ENCODE data around the gene ADIPOR2.
A peak's percentile ranks its signal among the peaks of the same experiment; 100 is the strongest.

Gene ADIPOR2

GRCh38 chr12:1799882-1800400, 109.1 kb downstream of the ADIPOR2 start:
- DNase-seq (ENCODE audit: low read depth), result no peak

DNA sequence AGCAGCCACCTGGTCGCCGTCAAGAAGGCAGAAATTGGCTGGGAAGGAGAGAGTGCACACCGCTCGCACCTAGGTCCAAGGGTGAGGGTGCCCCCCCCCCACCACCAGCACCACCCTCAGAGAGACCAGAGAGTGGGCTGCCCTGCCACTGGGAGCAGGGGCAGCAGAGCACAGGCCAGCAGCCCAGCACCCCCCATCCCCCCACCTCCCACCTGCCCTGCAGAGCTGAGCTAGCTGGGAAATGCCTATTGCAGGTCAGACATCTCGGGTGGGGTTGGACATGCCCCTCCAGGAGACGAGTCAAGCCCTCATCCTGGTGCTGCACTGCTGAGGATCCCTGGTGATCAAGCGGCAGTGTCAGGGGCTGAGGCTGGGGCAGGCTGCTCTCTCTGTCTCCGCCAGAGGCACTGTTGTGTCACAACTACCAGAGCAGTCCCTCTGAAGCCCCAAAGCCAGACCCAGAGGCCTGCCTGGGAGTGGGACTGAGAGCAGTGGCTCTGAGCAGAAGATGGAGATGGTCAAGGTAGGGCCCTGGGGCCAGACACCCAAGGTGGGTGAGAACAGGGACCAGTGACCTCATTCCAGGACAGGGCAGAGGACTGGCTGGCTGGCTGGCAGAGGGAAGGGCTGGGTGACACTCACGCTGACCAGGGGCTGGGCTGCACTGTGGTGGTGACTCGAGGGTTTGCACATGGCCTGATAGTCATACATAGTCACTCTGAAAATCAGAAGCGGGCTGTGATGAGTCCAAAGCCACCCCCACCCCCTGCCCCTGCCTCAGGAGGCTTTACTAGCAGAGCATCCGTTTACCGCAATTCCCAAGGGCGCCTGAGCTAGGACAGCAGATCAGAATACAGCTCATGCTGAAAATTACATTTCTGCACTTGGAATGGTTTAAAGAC, 109.8 kb downstream of the ADIPOR2 start:
- DNase-seq (ENCODE audit: low read depth), result no peak

DNA sequence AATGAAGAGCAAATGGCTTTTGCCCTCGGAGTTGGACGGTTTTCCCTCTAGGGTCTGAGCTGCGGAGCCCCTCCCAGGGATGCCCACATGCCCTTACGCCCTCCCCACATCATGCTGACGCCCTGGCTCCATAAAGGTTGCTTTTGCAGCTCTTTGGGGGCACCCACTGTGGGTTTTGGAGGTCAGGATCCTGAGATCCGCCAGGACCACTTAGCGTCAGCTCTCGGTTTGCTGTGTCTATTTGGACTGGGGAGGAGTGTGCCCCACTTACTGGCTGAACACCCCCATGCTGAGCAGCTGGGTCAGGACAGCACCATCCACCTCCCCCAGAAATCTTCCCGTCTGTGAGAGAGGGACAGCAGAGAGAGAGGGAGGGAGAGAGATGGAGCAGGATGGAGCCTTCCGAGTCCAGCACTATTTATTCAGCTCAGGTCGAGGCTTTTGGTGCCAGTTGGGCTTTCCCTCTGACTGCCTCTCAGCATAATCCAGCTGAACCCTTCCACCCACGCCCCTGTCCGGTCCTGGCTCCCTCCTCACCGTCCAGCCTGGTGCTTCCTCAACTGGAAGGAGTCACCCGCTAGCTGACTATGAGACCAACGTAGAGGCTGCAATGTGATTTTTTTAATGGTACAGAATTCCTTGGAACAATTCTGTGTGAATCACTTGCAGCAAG, 110.6 kb downstream of the ADIPOR2 start:
- DNase-seq (ENCODE audit: low read depth), result no peak

DNA sequence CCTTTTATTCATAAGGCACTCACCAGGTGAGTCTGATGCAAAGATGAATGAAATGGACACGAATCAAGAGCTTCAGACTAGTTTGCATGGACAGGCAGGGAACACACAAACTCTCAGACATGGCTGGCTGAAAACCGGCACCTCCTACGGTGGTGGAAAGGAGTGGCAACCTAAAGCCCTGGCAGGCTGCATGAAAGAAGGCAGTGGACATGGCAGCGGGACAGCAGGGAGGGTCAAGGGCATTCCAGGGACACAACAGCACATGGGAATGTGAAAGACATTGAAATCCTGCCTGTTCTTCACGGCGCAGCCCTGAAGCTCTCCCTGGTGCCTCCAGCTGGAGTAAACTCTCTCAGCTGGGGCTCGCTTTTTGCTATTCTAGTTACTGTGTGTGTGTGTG, 112.9 kb downstream of the ADIPOR2 start:
- DNase-seq (ENCODE audit: low read depth), result no peak

DNA sequence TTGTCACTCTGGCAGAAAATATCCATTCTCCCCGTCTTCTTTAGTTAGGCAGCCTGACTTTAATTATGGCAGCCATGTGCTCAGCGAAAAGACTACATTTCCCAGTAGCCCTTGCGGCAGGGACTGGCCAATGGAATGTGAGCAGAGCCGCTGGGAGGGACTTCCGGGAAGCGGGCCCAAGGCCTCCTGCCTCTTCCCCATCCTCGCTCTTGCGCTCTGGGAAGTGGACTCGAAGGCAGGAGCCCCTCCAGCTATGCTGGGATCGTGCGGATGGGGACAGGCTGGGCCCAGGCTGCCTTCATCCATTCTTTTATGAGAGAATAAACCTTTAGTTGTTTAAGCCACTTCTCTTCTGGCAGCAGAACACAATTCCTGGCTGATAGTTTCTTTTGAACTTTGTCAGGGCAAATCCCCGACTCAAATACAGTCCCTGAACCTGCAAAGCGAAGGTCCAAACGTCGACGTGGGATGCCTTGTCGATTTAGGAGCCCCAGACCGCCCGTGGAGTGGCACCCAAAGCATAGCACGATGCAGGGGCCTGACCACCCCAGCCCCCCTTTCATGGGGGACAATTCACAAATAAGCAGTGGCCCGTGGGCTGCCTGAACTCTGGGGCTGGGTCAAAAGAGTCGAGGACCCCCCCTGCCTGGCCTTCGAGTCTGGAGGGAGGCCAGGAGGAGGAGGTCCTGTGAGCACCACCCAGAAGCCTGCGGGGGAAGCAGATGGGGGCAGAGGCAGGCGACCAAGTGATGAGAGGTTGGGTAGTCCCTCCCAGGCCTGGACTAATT, 113.9 kb downstream of the ADIPOR2 start:
- DNase-seq (ENCODE audit: low read depth), result peak; percentile 83

- no peak for DNase-seq (ENCODE audit: low read depth)
These were observed 114.7 kb downstream of the ADIPOR2 start for GRCh38 chr12:1805441-1806081.

- DNase-seq (ENCODE audit: low read depth), result no peak
These were observed 115.6 kb downstream of the ADIPOR2 start for GRCh38 chr12:1806301-1807086.

GRCh38 chr12:1807087-1807860, 116.4 kb downstream of the ADIPOR2 start:
- DNase-seq (ENCODE audit: low read depth), result no peak

DNA sequence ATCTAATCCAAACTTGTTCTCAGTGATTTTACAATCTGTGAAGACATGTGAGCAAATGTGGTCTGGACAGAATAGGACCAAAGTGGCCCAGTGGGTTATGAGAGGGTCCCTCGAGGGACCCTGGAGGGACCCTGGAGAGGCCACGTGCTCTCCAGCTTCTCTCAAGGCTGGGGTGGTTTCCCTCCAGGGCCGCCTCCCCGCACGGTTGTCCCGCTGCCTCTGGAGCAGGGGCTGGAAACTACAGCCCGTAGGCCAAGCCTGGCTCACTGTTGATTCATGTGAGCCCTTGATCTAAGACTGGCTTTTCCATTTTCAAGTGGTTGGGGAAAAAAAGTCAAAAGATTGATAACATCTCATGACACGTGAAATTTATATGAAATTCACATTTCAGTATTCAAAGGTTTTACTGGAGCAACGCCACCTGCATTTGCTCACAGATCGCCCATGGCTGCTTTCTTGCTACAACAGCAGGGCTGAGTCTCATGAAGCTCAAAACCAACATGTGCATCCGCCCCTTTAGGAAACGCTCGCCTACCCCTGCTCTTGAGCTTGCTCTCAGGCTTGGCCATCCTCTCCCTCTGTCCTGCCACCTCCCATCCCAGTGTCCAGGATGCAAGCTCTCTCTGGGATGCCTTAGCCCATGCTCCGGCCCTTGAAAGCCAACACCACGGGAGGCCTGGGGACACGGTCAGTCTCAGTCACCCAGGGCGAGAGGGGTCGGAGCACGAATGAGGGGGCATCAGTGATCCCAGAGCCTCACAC, 117.3 kb downstream of the ADIPOR2 start:
- DNase-seq (ENCODE audit: low read depth), result no peak

DNA sequence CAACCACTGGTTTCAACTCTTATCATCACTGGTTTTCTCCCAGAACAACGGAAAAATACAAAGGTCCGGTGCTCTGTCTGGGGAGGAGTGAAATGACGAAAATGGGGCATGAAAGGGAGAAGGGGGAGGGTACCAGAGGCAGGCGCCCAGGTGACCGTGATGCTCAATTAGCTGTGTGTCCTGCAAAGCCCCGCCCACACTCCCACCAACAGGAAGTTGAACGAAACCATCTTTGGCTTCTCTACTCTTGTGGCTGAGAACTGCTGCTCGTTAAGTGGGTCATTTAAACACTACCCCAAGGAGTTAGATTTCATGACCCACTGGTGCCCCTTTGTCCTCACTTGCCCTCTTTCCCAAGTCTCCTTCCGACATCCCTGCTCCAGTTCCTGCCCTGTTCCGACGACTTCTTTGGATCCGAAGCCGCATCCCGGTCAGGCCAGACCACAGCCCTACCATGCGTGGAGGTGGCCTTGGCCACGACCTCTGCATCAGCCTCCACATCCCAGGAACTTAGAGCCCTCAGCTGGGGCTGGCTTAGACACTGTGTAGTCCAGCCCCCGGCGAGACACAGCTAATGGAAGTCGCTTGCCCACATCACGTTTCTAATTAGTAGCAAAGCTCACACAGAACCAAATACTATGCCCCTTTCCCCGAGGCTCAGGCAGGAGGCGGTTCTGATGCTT, 118.1 kb downstream of the ADIPOR2 start:
- no peak for DNase-seq (ENCODE audit: low read depth)

DNA sequence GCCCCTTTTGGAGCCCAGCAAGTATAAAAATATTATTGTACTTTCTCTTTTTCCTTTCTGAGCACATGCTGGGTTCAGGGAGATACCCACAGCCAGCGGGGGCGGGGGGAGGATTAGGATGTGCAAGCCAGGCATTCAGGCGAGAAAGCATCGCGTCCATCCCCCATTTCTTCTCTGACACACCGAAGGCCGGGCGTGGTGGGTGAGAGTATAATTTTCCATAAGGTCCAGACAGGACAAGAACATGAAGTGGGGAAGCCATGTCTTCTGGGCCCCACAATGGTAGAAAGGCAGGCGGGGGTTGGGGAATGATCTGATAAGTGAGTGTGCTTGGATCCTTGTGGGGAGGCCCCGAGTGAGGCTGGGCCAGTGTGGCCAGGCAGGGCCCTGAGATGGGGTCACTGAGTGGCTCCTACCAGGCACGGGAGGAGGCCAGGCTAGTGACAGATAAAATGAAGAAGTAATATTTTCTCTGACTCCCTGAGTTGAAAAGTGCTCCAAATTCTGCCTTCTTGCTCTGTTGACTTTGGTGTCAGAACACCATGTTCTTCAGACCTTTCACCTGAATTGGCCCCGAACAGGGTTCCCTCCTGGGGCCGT, 118.8 kb downstream of the ADIPOR2 start:
- no peak for DNase-seq (ENCODE audit: low read depth)

- DNase-seq (ENCODE audit: low read depth), result no peak
These were observed 119.5 kb downstream of the ADIPOR2 start for GRCh38 chr12:1810201-1810930.

DNA sequence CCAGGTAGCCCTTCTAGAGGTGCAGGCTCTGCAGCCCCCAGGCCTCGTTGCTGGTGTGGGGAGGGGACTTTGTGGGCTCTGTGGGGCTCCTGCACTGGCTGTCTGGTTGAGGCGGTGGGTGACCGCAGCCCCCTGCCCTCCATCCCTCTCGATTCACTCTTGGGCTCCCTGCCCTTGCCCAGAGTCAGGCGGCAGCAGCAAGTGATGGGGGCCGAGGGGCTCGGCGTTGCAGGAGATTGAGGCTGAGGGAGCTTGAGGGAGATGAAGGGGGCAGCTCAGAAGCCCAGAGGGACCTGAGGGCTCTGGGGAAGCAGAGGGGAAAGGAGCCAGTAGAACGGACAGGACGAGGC, 120.0 kb downstream of the ADIPOR2 start:
- no peak for DNase-seq (ENCODE audit: low read depth)

GRCh38 chr12:1811281-1811947, 120.5 kb downstream of the ADIPOR2 start:
- DNase-seq (ENCODE audit: low read depth), result peak; percentile 83

- no peak for DNase-seq (ENCODE audit: low read depth)
These were observed 121.0 kb downstream of the ADIPOR2 start for GRCh38 chr12:1811948-1812291.

DNA sequence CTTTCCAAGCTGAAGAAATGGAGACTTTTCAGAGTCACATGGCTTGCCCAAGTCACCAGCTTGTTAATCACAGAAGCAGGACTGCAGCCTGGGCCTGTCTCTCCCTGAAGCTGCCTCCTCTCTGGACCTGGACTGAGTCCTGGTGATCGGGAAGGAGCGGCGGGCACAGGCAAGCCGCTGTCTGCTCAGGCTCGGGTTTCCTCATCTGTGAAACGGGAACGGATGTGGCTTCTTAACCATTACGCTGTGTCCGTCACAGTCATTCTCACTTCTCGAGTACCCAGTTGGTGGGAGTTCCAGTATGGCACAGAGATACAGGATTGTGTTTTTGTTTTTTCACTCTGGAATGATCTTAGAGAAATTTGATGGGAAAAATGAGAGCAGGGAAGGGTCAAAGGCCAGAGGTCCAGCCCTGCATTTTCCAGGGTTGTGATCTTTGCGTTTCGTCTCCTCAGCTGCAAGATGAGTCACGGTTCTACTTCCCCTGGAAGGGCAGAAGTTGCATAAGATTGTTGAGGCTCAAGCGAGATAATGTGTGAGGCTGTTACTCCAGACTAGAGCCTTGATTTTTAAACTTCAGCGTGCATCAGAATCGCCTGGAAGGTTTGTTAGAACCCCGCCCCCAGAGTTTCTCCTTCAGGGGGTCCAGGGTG, 121.9 kb downstream of the ADIPOR2 start:
- DNase-seq (ENCODE audit: low read depth), result peak; percentile 65

DNA sequence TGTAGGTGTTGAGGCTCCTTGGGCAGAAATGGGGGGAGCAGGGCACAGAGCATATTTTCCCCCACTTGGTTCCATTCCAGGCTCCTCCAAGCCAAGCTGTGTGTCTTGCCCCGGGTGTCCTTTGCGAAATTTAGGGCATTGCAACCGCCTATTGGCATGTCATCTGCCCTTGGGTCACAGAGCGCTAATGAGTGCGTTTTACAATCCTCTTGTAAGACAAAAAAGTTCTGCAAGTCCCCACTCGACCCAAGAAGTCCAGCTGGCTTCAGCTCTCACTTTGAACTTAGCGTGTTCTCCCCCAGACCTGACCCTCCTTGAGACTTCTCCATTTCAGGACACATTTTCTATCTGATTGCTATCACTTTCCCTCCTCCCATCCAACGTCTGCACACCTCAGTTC, 123.4 kb downstream of the ADIPOR2 start:
- DNase-seq (ENCODE audit: low read depth), result no peak

Data from CMK (cell line).